ENCODE data around the gene PTPN14. TPM values are rescaled to one million over a fixed set of nuclear protein-coding genes. Genes with fewer than 3 reads are reported as not detected.

Gene PTPN14
- total RNA-seq, 1 experiment from 2014 or later = 88.4 TPM

GRCh38 chr1:214444182-214444939, 107.0 kb downstream of the PTPN14 start:
- POLR2A ChIA-PET = interaction anchor here (0.5 kb wide), 1 partner anchor 17 kb away, joined by 10 read pairs; no protein-coding TSS in a partner anchor
- DNase-seq (ENCODE audit: low spot score) = no peak
- Mint-ChIP-seq H3K4me1 (peaks cover 92% of the 10 kb centered on the region), H3K27me3 (ENCODE audit: low read depth) (no peaks in the 10 kb centered on the region), H3K27ac (peak overlapping the region; percentile 82), H3K4me3 (no peak overlapping the region), H3K9me3 (peaks cover 3% of the 10 kb centered on the region), H3K36me3 (peaks cover 2% of the 10 kb centered on the region)
- TF ChIP-seq ZNF121 (CRISPR knock-in tag; IDR thresholded peaks at IDR 0.05) (no peak), ZNF416 (CRISPR knock-in tag; IDR thresholded peaks at IDR 0.05) (no peak), KAT7 (CRISPR knock-in tag; IDR thresholded peaks at IDR 0.05; ENCODE audit: borderline replicate concordance) (no peak), CTCF (IDR thresholded peaks at IDR 0.05) (no peak), ZBTB21 (CRISPR knock-in tag; IDR thresholded peaks at IDR 0.05; ENCODE audit: borderline replicate concordance) (no peak), RELA (CRISPR knock-in tag; IDR thresholded peaks at IDR 0.05; ENCODE audit: borderline replicate concordance) (no peak), SMAD3 (CRISPR knock-in tag; IDR thresholded peaks at IDR 0.05; ENCODE audit: borderline replicate concordance) (no peak), TEAD1 (CRISPR knock-in tag; IDR thresholded peaks at IDR 0.05) (no peak), ZNF281 (CRISPR knock-in tag; IDR thresholded peaks at IDR 0.05) (no peak), CDX4 (CRISPR knock-in tag; IDR thresholded peaks at IDR 0.05; ENCODE audit: borderline replicate concordance) (no peak), FOXJ3 (CRISPR knock-in tag; IDR thresholded peaks at IDR 0.05; ENCODE audit: borderline replicate concordance) (no peak), FOXP1 (CRISPR knock-in tag; IDR thresholded peaks at IDR 0.05; ENCODE audit: borderline replicate concordance) (no peak), JUN (CRISPR knock-in tag; IDR thresholded peaks at IDR 0.05) (no peak), PRRX2 (CRISPR knock-in tag; IDR thresholded peaks at IDR 0.05) (no peak), ZNF317 (CRISPR knock-in tag; IDR thresholded peaks at IDR 0.05; ENCODE audit: borderline replicate concordance, low read depth) (no peak)
- TF ChIP-seq, protein P1, sequence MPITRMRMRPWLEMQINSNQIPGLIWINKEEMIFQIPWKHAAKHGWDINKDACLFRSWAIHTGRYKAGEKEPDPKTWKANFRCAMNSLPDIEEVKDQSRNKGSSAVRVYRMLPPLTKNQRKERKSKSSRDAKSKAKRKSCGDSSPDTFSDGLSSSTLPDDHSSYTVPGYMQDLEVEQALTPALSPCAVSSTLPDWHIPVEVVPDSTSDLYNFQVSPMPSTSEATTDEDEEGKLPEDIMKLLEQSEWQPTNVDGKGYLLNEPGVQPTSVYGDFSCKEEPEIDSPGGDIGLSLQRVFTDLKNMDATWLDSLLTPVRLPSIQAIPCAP (CRISPR knock-in tag; IDR thresholded peaks at IDR 0.05) = no peak
- TF ChIP-seq, protein P2, sequence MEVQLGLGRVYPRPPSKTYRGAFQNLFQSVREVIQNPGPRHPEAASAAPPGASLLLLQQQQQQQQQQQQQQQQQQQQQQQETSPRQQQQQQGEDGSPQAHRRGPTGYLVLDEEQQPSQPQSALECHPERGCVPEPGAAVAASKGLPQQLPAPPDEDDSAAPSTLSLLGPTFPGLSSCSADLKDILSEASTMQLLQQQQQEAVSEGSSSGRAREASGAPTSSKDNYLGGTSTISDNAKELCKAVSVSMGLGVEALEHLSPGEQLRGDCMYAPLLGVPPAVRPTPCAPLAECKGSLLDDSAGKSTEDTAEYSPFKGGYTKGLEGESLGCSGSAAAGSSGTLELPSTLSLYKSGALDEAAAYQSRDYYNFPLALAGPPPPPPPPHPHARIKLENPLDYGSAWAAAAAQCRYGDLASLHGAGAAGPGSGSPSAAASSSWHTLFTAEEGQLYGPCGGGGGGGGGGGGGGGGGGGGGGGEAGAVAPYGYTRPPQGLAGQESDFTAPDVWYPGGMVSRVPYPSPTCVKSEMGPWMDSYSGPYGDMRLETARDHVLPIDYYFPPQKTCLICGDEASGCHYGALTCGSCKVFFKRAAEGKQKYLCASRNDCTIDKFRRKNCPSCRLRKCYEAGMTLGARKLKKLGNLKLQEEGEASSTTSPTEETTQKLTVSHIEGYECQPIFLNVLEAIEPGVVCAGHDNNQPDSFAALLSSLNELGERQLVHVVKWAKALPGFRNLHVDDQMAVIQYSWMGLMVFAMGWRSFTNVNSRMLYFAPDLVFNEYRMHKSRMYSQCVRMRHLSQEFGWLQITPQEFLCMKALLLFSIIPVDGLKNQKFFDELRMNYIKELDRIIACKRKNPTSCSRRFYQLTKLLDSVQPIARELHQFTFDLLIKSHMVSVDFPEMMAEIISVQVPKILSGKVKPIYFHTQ (CRISPR knock-in tag; IDR thresholded peaks at IDR 0.05) = no peak
- TF ChIP-seq, protein P3, sequence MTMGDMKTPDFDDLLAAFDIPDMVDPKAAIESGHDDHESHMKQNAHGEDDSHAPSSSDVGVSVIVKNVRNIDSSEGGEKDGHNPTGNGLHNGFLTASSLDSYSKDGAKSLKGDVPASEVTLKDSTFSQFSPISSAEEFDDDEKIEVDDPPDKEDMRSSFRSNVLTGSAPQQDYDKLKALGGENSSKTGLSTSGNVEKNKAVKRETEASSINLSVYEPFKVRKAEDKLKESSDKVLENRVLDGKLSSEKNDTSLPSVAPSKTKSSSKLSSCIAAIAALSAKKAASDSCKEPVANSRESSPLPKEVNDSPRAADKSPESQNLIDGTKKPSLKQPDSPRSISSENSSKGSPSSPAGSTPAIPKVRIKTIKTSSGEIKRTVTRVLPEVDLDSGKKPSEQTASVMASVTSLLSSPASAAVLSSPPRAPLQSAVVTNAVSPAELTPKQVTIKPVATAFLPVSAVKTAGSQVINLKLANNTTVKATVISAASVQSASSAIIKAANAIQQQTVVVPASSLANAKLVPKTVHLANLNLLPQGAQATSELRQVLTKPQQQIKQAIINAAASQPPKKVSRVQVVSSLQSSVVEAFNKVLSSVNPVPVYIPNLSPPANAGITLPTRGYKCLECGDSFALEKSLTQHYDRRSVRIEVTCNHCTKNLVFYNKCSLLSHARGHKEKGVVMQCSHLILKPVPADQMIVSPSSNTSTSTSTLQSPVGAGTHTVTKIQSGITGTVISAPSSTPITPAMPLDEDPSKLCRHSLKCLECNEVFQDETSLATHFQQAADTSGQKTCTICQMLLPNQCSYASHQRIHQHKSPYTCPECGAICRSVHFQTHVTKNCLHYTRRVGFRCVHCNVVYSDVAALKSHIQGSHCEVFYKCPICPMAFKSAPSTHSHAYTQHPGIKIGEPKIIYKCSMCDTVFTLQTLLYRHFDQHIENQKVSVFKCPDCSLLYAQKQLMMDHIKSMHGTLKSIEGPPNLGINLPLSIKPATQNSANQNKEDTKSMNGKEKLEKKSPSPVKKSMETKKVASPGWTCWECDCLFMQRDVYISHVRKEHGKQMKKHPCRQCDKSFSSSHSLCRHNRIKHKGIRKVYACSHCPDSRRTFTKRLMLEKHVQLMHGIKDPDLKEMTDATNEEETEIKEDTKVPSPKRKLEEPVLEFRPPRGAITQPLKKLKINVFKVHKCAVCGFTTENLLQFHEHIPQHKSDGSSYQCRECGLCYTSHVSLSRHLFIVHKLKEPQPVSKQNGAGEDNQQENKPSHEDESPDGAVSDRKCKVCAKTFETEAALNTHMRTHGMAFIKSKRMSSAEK (CRISPR knock-in tag; IDR thresholded peaks at IDR 0.05; ENCODE audit: borderline replicate concordance) = no peak
- CTCF ChIA-PET = interaction anchor here (0.6 to 1.2 kb wide), 2 partner anchors 8 to 76 kb away, joined by 3 to 6 read pairs; no protein-coding TSS in a partner anchor
- no peak for ATAC-seq
